Fibroblast of lung (primary cell): ENCODE results near the gene VEGFC.

Experiments
- EZH2 ChIP-seq: IDR thresholded peaks from 2 replicates; pipeline ENCODE4 v1.5.1; 2012; ENCODE audit warnings: low read length, control low read depth, mild to moderate bottlenecking; ENCODE audit errors: missing control alignments
- TF ChIP-seq, protein P1 (sequence below), 2 donors: IDR thresholded peaks in 1 of 2; conservative IDR thresholded peaks in 1 of 2; 1 replicate in 1 of 2; 2 replicates in 1 of 2; pipeline ENCODE4 v1.5.1; 2011 to 2012; ENCODE audit warnings: low read length in 2 of 2, control low read depth in 1 of 2, inconsistent platforms in 1 of 2, low read depth in 1 of 2, mild to moderate bottlenecking in 1 of 2

DNA sequence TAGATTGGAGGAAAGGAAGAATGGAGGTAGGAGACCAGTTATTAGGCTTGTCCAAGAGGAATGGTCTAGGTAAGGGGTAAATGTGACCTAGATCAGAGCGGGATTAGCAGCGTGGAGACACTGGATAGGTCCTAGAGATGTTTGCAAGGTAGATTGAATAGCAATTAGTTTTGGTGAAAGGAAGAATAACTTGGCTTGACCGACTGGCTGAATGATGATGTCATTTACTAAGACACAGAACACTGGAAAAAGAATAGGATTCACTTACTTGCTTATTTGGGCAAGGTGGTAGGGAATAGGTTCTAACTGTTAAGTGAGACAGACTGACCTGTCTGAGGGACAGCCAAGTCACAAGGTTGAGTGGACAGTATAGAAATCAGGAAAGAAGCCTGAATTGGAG, 71.3 kb downstream of the VEGFC start:
- TF ChIP-seq, protein P1, sequence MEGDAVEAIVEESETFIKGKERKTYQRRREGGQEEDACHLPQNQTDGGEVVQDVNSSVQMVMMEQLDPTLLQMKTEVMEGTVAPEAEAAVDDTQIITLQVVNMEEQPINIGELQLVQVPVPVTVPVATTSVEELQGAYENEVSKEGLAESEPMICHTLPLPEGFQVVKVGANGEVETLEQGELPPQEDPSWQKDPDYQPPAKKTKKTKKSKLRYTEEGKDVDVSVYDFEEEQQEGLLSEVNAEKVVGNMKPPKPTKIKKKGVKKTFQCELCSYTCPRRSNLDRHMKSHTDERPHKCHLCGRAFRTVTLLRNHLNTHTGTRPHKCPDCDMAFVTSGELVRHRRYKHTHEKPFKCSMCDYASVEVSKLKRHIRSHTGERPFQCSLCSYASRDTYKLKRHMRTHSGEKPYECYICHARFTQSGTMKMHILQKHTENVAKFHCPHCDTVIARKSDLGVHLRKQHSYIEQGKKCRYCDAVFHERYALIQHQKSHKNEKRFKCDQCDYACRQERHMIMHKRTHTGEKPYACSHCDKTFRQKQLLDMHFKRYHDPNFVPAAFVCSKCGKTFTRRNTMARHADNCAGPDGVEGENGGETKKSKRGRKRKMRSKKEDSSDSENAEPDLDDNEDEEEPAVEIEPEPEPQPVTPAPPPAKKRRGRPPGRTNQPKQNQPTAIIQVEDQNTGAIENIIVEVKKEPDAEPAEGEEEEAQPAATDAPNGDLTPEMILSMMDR (conservative IDR thresholded peaks at IDR 0.05 in 1 of 2, IDR thresholded peaks at IDR 0.05 in 1 of 2; ENCODE audit: low read depth in 1 of 2, low read length in 2 of 2): no peak
- no peak for TF ChIP-seq EZH2
